Measurements from ENCODE around the gene SHC3.

DNA sequence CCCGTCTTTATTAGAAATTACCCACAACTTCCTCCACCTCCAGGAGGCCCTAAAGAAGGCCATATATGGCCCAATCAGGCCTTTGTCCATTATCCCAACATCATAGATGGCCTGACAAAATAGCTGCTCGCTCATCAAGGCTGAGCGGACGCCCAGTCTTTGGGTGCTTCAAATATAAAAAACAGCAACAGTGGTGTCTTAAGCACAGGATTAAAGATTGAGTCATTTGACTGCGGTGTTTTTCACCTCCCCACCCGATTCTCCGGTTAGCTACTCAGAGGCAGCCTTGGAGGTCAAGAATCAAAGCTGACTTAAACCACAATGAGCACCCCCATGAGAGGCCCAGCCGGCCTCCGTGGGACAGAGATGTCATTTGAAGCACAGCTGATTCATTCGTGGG lies 168.6 kb downstream of the SHC3 start:
- TF ChIP-seq, protein P1, sequence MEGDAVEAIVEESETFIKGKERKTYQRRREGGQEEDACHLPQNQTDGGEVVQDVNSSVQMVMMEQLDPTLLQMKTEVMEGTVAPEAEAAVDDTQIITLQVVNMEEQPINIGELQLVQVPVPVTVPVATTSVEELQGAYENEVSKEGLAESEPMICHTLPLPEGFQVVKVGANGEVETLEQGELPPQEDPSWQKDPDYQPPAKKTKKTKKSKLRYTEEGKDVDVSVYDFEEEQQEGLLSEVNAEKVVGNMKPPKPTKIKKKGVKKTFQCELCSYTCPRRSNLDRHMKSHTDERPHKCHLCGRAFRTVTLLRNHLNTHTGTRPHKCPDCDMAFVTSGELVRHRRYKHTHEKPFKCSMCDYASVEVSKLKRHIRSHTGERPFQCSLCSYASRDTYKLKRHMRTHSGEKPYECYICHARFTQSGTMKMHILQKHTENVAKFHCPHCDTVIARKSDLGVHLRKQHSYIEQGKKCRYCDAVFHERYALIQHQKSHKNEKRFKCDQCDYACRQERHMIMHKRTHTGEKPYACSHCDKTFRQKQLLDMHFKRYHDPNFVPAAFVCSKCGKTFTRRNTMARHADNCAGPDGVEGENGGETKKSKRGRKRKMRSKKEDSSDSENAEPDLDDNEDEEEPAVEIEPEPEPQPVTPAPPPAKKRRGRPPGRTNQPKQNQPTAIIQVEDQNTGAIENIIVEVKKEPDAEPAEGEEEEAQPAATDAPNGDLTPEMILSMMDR (IDR thresholded peaks at IDR 0.05): no peak
- no peak for TF ChIP-seq POLR2A (IDR thresholded peaks at IDR 0.05)

Data from body of pancreas (tissue), 4 donors.